AG04449 (cell line): ENCODE data around the gene LHFPL3.

ENCODE experiments used
- CTCF ChIA-PET: fragments of 350-600 bp; formaldehyde crosslinking; extraction: SDS; loops from one replicate; lab custom pipeline; 2021; ENCODE audit warnings: antibody characterized with exemption; lab: Yijun Ruan, JAX
- POLR2A ChIA-PET: fragments of 400-600, 350-600 bp; formaldehyde crosslinking; extraction: SDS; loops from one replicate; lab custom pipeline; 2020; ENCODE audit warnings: antibody characterized with exemption, inconsistent platforms; lab: Yijun Ruan, JAX
- DNase-seq: peaks from one replicate; pipeline ENCODE4 v3.0.0-alpha.2; 2010; ENCODE audit warnings: low read depth, low spot score
- H3K4me3 ChIP-seq: 2 replicates; pipeline ENCODE4 v1.5.1; 2011; ENCODE audit warnings: low read depth, mild to moderate bottlenecking, control low read depth, low read length
- CTCF ChIP-seq: IDR thresholded peaks from one replicate; pipeline ENCODE4 v1.5.1; 2011; ENCODE audit warnings: mild to moderate bottlenecking, moderate library complexity, low read length, control low read depth, inconsistent platforms; ENCODE audit not compliant: insufficient read depth; ENCODE audit errors: missing control alignments

Gene LHFPL3

DNA sequence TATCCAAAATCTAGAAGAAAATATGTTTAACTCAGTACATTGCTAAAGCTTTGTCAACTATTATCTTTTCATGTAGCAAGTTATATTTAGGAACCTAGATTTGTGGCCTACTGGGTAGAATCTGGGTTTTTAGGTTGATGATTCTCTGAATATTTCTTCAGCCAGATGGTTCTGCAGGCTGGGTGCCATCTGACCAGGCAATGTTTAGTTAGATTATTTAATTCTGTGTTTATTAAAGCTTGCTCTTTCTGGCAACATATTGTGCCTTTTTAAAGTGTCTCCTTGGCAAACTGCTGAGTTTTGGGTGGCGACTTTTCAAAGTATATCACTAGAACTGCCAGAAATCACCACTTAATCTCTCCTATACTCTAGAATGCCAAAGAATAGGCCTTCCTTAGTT, 114.1 kb downstream of the LHFPL3 start:
- POLR2A ChIA-PET = no interaction called here
- H3K4me3 ChIP-seq = no peak overlapping the region
- no peak for DNase-seq
- TF ChIP-seq CTCF = no peak
- CTCF ChIA-PET = no interaction called here

GRCh38 chr7:104444017-104444416, 115.6 kb downstream of the LHFPL3 start:
- POLR2A ChIA-PET = no interaction called here
- DNase-seq = no peak

GRCh38 chr7:104445393-104445792, 117.0 kb downstream of the LHFPL3 start:
- H3K4me3 ChIP-seq = no peak overlapping the region
- ChIA-PET CTCF (no interaction called here), POLR2A (no interaction called here)
- no peak for DNase-seq
- no peak for TF ChIP-seq CTCF

More at GRCh38 chr7:104444017-104444416, 115.6 kb downstream of the LHFPL3 start:
- no peak overlapping the region for H3K4me3 ChIP-seq
- CTCF ChIA-PET = no interaction called here
- TF ChIP-seq CTCF = no peak

GRCh38 chr7:104450861-104451260, 122.5 kb downstream of the LHFPL3 start:
- TF ChIP-seq CTCF = no peak
- DNase-seq = no peak
- no peak overlapping the region for H3K4me3 ChIP-seq
- ChIA-PET CTCF (no interaction called here), POLR2A (no interaction called here)

DNA sequence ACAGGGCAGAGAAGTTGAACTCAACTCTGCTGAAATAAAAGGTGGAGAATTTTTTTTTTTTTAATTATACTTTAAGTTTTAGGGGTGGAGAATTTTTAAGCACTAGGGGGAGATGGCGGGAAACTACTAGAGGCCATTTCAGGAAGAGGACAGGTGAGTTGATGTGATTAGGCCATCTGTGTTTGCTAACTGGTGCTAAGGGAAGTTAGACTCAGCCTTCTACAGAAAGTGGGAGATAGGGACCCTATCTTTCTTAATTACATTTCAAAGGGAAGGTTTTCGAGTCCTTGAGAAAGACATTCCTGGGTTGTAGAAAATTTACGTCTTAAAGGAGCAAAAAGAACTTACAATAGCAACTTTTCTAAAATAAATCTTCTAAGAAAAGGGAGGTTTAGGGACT, 124.8 kb downstream of the LHFPL3 start:
- POLR2A ChIA-PET = no interaction called here
- TF ChIP-seq CTCF = no peak
- no peak overlapping the region for H3K4me3 ChIP-seq
- CTCF ChIA-PET = no interaction called here
- DNase-seq = no peak

DNA sequence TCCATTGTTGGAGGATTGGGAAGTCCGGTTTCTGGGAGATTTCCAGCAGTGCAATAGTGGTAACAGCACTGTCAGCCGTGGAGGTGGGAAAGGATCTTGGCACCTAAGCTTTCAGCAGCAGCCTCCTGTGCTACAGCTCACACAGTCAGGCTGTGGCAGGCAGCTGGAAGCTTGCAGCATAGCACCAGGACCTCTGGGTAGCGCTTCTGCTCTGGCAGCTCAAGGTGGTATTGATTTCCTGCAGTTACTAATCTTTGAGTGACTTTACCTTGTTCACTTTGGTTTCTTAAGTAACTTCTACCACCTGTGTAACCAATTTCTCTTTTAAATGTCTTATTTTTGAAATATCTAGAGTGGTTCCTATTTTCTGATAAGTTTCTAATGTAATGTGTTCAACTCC, 130.5 kb downstream of the LHFPL3 start:
- CTCF ChIA-PET = no interaction called here
- POLR2A ChIA-PET = no interaction called here
- no peak for TF ChIP-seq CTCF
- DNase-seq = no peak
- no peak overlapping the region for H3K4me3 ChIP-seq
